NCI-H1417 treated with DMSO at 0.1 percent for 48 hours (cell line): ENCODE measurements around the gene PITX3.
A peak's percentile ranks its signal among the peaks of the same experiment; 100 is the strongest.
"Not testable (repeated sequence)": the region's sequence is repeated elsewhere in the genome, so short reads cannot be mapped to it uniquely, and the experiment has no call there.

Experiments used
- DNase-seq: peaks from one replicate; lab custom pipeline; 2025; lab: John Stamatoyannopoulos, UW

PITX3 gene

DNA sequence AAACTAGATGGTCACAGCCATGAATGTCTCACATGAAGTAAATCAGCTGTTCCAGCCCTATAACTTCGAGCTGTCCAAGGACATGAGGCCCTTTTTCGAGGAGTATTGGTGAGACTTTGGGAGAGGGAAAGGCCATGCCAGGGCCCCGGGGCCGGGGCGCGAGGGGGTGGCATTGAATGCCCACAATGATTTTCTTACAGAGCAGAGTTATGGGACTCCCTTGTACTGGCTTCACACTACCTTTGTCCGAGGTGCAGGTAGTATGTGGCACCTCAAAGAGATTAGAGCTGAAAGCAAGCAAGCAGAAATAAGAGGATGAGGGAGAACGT lies 14.8 kb downstream of the PITX3 start:
- DNase-seq, result no peak

- DNase-seq, result peak; percentile 32
Observed at GRCh38 chr10:102225646-102226541, 15.4 kb downstream of the PITX3 start, which contains the start of gene ELOVL3. ELOVL3 (plus strand) TSS chr10:102226299; CDS start chr10:102226549, 250 bp downstream.

DNA sequence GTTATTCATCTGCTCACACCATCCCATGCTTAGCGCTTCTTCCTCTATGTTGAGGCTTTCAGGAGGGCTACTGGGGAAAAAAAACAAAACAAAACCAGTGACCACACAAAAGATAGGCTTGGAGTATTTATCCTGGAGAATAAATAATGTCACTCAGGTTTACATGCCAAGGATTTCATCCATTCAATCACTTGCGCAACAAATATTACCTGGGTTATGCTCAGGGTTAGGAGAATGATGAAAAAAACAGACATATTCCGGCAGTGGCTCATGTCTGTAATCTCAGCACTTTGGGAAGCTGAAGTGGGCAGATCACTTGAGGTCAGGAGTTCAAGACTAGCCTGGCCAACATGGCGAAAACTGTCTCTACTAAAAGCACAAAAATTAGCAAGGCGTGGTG lies 18.5 kb downstream of the PITX3 start:
- no peak for DNase-seq

DNA sequence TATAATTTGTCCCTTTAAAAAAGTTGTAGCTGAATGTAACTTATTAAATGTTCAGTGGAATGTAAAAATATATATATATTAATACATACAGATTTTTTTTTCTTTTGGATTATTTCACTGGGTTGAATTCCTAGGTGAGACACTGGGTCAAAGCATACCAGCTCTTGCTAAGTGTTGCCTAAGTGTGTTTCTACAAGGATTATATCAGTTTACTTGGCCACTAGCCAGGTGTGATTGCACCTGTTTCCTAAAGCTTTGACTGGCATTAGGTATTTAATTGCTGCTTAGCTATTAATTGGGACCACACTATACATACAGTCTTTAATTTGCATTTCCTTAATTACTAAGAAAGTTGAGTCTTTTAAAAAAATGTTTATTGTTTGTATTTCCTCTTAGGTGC lies 20.7 kb downstream of the PITX3 start:
- DNase-seq, result no peak

GRCh38 chr10:102219370-102219769 lies 21.9 kb downstream of the PITX3 start:
- no peak for DNase-seq

DNA sequence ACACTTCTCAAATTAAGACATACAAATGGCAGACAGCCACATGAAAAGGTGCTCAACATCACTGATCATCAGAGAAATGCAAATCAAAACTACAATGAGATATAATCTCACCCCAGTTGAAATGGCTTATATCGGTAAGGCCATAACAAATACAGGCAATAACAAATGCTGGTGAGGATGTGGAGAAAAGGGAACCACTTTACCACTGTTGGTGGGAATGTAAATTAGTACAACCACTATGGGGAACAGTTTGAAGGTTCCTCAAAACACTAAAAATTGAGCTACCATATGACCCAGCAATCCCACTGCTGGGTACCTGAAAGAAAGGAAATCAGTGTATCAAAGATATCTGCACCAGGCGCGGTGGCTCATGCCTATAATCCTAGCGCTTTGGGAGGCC lies 27.7 kb downstream of the PITX3 start:
- not testable (repeated sequence) for DNase-seq

- no peak for DNase-seq
Observed at GRCh38 chr10:102211615-102212299, 29.6 kb downstream of the PITX3 start.

- DNase-seq, result no peak
Observed at GRCh38 chr10:102208311-102209035, 32.8 kb downstream of the PITX3 start.

DNA sequence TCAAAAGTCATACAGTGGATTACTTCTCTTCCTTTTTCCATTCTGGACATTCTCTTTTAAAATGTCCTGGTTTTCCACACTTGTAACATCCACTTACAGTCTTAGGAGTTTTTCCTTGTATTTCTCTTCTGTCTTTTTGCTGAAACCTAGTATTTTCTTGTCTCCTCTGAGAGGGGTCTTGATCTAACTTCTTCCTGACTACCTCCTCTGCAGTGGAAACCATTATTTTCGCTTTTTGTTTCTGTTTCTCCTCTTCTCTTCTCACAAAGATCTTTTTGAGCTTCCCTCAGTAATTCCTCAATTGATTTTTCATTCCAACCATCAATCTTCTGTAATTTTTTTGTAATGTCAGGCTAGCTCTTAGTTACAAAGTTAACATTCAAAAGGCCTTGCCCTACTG lies 38.9 kb downstream of the PITX3 start:
- DNase-seq, result no peak

GRCh38 chr10:102200751-102201640 lies 40.3 kb downstream of the PITX3 start:
- DNase-seq, result no peak

DNA sequence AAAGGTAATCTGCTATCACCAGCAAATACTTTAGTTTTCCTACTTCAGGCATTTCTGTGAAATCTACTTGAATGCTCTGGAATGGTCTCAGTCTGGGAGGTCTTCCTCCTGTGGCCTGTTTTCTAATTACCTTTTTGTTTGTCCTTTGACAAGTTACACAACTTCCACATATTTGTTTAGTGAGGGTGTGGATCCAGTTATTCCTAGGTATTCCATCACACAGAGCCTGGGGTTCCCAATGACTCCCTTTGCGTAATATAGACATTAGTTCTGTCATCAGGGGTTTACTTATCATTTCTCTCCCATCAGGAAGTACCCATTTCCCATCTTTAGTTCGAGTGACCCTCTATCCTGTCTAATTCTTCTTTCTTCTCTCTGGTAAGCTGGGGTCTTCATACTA lies 43.3 kb downstream of the PITX3 start:
- no peak for DNase-seq

DNA sequence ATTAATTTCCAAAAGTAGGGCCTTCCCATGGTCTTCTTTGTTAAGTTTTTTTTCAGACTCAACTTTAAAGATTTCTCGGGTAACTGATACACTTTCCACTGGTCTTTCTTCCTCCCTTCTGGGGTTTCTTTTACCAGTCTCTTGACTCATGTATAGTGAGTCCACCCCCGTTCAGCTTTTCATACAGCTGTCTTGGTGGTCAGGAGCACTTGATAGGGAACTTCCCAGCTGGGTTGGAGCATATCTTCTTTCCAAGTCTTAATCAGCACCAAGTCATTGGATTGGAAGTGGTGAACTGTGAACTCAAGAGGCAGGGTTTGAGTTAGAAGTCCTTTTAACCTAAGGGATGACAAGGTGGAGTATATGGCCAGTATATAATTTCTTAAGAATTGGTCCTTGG lies 44.4 kb downstream of the PITX3 start:
- no peak for DNase-seq

DNA sequence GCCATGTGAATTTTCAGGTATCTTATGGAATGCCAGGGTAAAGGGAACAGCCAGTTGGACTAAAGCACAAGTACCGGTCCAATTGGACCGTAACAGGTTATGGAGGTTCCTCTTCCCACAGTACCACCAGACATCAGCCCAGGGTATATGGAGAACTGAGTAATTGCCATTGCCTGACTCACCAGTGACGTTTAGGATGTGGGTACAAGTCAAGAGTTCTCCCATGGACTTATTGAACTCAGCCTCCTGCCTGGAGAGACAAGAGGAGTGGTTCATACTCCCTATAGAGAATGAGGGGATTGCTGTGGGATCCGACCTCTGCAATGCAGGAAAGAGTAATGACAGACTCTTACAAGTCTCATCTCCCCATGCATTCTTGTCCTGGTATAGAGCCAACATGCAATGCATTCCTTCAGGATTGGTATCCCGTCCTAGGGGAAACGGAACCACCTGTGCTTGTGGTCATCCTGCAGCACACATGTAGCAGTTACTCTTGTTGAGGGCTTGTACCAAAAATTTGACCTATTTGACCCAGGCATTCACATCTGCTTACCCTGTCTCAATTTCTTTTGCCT lies 45.9 kb downstream of the PITX3 start:
- DNase-seq, result no peak

DNA sequence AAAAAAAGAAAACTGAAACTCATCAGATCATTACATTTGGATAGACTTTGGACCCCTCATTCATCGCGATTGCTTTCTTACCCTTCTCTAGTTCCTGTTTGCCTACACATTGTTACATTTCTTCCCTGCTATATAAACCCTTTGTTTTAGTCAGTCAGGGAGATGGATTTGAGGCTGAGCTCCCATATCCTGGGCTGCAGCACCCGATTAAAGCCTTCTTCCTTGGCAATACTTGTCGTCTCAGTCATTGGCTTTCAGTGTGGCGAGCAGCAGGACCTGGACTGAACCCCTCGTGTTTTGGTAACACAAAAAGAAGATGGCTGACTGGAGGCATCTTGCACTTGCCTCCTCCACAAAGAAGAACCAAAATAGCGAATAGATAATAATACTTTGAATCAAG lies 49.4 kb downstream of the PITX3 start:
- DNase-seq, result no peak

- DNase-seq, result not testable (repeated sequence)
Observed at GRCh38 chr10:102188941-102189898, 52.1 kb downstream of the PITX3 start.

- DNase-seq, result no peak
Observed at GRCh38 chr10:102188298-102188940, 52.9 kb downstream of the PITX3 start.

- DNase-seq, result no peak
Observed at GRCh38 chr10:102185811-102186527, 55.3 kb downstream of the PITX3 start.

DNA sequence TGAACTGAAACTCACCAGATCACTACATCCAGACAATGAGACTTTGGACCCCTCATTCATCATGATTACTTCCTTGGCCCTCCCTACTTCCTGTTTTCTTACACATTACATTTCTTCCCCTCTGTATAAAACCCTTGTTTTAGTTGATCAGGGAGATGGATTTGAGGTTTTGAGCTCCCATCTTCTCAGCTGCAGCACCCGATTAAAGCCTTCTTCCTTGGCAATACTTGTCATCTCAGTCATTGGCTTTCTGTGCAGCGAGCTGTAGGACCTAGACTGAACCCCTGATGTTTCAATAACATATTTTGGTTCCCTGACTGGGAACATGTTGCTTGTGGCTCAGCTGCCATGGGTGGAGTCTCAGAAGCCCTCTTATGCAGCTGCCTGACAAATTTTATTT lies 56.0 kb downstream of the PITX3 start:
- no peak for DNase-seq

GRCh38 chr10:102184606-102185005 lies 56.7 kb downstream of the PITX3 start:
- DNase-seq, result no peak
